GM19025 (cell line): ENCODE measurements around the gene SRRM4.

ENCODE experiments used
- ATAC-seq: cut with Tn5 transposase; IDR thresholded peaks from one replicate; pipeline ENCODE4 v1.9.1; 2021; ENCODE audit warnings: mild to moderate bottlenecking, low read depth, moderate library complexity; ENCODE audit not compliant: unreplicated experiment

Gene SRRM4

DNA sequence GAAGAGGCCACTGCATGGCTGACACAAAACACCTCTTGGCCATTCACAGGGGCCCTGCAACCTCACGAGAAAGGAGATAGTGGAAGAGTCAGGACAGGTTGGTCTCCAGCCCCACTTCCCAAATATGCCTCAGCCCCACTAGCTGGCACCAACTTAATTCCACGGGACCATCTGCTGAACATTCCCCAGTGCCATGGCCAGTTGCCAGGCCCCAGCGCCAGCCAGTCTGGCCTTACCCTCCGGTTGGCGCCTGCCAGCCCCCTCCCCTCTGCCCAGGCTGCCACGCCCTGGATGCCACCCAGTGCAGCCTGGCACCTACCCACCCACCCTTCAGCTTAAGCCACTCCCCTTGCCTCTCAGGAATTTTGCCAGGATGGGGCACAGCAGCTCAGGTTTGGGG, 176.2 kb downstream of the SRRM4 start:
- ATAC-seq: no peak

DNA sequence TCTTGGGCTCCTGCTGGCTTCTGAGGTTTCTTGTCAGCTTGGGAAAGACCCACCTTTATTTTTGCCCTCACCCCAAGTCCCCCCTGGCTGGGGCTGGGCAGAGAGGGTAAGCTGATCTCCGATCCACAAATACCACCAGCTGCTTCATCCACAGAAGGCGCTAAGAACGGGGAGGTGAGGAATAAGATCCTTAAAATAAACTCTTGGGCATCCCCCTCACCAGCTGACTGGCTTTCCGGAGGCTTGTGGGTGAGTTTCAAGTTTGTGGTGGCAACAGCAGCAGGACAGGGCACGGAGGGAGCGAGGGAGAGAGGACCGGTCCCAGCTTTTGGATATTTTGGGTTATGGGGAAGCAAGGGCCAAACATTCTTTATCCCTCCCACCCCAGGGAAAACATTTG, 176.6 kb downstream of the SRRM4 start:
- ATAC-seq: no peak

DNA sequence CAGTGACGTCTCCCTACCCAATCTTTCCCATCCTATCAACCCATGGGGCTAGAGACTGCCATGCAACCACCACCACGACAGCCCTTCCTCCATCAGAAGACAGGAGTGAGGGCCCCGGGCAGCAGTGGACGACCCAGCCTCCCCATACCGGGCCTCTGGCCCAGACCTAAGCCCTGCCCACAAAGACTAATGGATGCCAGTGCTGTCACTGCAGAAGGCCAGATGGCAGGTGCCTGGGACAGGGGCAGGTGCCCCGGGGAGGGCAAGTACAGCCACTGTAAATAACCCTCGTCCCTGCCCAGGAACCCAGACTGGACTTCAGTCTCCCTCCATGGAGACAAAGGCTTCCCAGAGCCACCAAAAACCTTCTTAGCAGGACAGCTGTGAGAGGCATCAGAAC, 177.1 kb downstream of the SRRM4 start:
- ATAC-seq: no peak

DNA sequence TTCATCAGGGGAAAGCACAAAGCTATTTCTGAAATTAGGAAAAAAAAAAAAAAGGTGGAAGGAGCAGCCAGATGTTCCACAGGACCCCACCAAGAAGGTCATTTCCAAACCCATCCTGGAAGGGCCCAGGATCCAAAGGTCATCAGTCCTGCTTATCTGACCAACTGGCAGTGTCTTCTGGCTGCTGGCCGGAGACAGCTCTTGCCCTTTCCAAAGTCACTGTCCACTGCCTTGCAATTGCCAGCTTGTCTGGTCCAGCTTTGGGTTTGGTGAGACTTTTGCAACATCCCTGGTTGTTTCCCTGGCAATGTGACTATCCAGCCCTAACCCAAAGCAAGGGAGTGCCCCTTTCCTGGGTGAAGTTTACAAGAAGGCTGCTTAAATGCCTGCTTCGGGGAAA, 178.5 kb downstream of the SRRM4 start:
- no peak for ATAC-seq

DNA sequence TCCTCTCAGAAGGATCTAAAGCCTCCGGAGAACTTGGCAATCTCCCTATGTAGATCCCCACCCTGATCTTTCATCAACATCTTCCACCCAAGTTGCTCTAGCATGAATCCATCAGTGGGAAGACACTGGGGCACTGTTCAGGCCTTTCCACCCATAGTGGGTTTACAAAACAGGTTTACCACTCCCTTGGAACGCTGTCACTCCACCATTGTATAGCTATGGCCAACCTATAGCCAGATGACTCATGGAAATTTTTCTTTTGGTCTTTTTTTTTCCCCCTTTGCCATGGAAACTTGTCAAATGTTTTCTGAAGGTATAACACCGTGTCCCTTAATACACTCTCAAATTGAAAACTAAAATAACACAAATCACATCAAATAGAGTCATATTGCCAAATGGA, 186.6 kb downstream of the SRRM4 start:
- ATAC-seq: no peak

DNA sequence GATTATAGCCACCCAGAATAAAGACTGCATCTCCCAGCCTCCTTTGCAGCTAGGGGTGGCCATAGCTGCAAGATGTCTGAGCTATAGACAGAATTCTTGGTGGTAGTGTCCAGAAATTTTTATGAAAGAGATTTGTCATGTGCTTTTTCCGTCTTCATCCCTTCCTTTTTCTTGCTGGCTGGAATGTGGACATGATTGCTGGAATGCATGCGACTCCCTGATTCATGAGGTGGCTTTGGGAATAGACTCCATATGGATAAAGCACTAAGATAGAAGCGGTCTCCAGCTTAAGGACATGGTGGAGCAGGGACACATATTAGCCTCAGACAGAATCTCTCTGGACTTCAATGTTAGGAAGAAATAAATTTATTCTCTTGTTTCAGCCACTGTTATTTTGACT, 187.4 kb downstream of the SRRM4 start:
- no peak for ATAC-seq

DNA sequence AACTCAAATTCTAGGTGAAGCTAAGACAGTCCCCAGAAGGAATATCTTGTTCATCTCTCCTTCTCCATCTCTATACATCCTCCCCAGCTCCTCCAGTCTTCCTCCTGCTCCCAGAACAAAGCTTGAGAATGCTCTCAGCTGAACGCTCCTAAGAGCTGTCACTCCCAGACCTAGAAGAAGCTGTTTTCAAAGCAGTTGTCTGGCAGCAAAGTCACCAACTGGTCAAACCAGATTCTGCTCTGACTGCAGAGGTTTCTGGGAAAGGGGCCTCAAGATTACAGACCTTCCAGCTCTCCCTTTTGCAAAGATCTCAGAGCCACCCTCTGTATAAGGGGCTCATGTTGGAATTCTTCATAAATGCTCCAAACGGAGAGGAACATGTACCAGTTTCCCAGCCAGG, 187.8 kb downstream of the SRRM4 start:
- ATAC-seq: no peak

DNA sequence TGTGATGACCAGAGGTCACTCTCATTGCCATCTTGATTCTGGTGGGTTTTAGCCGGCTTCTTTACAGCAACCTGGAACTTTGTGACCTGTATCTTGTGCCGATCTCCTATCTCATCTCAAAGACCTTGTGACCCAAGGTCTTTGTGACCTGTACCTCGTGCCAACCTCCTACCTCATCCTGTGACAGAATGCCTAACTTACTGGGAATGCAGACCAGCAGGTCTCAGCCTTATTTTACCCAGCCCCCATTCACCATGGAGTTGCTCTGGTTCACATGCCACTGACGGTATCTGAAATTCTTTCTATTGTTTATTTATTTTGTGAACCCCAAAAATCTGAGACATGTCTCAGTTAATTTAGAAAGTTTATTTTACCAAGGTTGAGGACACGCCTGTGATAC, 189.9 kb downstream of the SRRM4 start:
- no peak for ATAC-seq

DNA sequence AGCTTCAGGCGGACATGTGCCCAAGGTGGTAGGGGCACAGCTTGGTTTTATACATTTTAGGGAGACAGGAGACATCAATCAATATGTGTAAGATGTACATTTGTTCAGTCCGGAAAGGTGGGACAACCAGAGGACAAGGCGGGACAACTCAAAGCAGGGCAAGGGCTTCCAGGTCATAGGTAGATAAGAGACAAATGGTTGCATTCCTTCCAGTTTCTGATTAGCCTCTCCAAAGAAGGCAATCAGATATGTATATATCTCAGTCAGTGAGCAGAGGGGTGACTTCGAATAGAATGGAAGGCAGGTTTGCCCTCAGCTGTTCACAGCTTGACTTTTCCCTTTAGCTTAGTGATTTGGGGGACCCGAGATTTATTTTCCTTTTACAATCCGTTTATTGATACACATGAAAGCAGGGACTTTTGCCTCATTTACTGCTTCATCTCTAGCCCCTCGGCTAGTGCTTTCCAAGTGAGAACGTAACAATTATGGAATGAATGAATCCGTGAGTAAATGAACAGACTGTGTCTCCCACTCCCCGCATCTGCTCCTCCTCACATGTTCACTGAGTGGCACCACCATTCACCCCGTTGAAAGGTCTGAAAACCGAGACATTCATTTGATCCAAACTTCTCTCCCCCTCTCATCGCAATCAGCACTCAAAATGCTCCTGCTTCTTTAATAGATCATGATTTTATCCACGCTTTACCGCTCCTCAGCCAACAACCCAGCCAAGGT, 190.5 kb downstream of the SRRM4 start:
- ATAC-seq: no peak

DNA sequence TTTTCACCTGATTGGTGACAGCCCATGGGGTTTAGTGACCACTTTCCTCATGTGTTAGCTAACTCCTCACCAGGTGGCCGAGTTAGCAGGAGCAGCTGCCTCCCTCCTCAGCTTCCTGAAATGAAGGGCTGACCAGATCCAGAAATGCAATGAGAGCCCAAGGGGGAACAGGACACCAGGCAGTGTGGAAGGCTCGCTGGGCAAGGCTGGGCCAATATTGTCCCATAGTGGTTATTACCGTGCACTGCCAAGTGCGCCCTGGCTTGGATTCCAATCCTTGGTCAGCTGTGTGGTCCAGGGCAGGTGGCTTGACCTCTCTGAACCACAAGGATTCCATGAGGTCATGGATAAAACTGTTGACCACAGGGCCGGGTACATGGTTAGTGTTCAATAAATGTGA, 193.7 kb downstream of the SRRM4 start:
- no peak for ATAC-seq

DNA sequence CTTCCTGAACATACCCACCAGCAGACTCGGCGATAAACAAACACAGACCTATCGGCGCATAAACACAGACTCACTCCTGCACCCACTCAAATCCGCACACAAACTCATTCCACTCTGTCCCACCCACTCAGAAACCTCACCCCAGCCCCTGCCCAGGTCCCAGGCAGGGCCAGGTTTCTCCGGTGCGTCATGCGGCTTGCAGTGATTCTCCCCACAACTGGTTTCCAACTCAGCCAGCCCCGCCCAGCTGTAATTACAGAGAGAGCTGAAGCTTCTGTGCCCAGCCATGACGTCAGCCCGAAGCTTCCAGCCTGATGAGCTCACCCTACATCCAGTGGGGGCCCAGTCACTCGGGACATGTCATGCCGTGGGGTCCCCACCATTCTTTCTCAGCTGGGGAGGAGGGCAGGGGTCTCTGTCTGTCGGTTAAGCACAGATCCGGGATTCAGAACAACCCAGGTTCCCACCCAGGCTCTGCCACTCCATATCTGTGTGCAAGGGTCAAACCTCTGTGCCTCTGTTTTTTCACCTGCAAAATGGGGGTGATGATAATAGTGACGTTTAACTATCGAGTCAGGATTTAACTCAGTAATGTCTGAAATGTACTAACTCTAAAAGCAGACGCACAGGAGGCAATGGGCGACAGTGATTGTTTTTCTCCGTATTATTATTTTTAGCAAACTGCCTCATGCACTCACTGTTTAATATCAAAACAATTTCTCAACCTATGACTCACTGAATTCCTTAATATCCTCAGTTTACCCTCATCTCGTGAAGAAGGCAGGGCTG, 195.1 kb downstream of the SRRM4 start:
- ATAC-seq: no peak

DNA sequence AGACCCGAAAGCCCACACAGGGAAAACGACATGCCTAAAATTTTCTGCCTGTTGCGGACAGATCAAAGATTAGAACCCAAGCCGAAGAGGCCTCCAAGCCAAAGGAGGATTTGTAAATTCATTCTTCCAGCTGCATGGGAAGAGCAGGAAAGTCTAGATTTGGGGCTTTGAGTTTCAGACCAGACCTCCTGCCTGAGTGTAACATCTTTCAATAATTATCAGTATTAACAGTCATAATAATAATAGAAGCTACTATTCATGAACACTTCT, 195.7 kb downstream of the SRRM4 start:
- ATAC-seq: no peak

DNA sequence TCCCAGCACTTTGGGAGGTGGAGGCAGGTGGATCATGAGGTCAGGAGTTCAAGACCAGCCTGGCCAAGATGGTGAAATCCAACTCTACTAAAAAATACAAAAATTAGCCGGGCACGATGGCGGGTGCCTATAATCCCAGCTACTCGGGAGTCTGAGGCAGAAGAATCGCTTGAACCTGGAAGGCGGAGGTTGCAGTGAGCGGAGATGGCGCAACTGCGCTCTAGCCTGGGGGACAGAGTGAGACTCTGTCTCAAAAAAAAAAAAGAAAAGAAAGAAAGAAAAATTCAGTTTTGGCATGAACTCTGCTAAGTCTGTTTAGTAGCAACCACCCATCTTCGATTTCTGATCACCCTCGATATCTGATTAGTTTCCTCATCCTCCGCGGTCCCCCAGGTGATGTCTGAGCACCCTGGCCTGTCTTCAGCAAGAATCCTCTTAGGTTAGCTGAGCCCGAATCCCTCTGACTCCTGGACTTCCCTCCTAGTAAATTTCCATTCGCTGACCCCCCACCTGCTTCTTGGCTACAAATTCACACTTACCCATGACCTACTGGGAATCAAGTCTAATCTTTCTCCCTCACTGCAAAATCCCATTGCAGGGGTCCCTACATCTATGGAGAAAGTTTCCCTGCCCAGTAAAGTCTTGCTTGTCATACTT, 196.5 kb downstream of the SRRM4 start:
- ATAC-seq: no peak

DNA sequence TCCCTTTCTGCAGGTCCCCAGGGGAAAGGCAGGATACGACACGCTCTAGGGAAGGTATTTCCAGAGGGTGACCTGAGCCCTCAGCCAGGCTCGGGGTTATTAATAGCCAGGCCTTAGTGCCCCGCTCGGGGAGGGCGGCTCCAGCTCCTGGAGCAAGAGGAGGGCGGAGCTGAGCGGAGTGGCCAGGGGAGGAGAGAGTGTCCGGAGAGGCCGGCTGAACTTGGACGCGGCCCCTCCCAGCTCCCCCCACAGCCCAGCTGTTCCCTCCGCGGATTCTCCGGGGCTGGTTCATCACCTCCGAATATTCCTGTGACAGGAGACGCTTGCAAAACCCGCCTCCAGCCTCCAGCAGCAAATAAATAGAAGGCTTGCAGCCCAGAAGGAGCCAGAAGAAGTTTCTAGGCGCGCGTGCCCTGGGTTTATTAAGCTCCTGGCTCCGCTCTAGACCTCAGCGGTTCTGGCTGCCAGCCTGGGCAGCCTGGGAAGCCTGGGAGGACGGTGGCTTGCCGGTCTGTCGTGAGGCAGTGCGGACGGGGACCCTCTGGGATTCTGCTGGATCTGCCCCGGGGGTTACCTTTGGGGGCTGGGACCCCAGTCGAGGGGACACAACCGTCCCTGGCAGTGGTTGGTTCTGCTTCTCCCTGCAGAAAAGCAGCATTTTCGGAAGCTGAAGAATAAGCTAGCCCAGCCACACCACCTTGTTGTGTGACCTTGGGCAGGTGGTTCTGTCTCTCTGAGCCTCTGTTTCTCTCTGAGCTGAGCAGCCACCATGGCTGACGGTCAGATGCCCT, 197.4 kb downstream of the SRRM4 start, which contains the start of gene HSPB8:
TSS of gene HSPB8 (plus strand) at position 388 of the 791 bp plus-strand sequence. CDS start at position 770, 382 bp downstream.
- no peak for ATAC-seq

DNA sequence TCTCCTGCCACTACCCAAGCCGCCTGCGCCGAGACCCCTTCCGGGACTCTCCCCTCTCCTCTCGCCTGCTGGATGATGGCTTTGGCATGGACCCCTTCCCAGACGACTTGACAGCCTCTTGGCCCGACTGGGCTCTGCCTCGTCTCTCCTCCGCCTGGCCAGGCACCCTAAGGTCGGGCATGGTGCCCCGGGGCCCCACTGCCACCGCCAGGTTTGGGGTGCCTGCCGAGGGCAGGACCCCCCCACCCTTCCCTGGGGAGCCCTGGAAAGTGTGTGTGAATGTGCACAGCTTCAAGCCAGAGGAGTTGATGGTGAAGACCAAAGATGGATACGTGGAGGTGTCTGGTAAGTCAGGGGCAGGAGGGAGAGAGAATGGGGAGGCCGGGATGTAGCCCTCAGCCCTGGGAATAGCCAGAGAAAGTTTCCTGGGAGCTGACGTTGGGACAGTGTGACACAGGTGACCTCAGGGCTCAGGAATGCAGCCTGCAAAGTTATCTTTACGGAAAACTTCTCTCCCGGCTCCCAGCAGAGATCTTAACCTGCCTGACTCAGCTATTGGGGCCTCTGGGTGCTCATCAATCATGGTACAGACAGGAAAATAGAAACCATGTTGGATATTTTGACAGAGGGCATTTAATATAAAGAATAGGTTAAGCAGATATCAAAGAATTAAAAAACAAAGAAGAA, 198.1 kb downstream of the SRRM4 start:
- ATAC-seq: no peak

DNA sequence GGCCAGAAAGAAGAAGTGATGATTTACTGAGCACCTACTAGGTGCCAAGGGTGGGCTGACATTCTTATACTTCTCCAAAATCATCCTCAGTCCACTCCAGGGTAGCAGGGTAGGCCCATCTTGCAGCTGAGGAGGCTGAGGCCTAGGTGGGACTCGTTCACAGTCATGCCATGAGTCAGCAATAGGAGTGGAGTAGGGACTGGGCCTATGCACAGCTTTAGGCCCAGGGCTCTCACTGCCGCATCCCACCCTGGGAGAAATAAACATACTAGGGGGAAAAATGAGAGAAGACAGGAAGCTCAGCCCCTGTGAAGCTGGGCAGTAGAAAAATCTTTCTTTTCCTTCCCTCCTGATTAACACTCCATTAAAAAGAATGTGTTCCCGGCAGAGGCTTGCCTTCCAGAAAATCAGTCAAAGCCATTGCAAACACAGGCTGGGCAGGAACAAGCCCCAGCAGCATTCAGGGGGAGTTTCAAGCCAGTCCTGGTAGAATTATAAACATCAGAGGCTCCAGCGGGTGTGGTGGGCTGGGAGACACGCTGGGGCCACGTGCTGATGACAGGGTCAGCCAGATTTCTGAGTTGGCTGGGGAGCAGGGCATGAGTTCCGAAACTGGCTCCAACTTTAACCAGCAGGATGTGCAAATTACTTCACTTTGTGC, 199.2 kb downstream of the SRRM4 start:
- no peak for ATAC-seq

DNA sequence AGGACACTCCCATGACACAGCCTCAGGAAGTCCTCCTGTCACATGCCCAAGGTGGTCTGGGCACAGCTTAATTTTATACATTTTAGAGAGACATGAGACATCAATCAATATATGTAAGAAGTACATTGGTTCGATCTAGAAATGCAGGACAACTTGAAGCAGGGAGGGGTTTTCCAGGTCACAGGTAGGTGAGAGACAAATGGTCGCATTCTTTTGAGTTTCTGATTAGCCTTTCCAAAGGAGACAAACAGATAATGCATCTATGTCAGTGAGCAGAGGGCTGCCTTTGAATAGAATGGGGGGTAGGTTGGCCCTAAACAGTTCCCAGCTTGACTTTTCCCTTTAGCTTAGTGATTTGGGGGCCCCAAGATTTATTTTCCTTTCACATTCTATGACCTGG, 199.9 kb downstream of the SRRM4 start:
- ATAC-seq: no peak

DNA sequence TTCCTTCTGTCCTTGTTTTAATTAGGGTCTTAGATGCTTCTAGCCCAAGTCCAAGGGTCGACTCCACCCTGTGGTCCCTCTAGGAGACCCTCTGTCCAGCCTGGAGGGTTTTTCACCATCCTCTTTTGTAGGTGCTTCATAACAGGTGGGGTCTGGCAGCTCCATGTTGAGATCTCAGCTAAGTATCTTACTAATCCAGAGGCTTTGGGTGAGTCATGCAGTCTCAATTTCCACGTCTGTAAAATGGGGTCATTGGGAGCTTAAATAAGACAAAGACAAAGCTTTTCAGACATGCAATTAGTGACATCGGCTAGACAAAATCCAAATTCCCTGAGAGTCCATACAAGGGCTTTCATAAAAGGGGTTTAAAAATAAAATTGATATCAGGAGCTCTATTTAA, 200.6 kb downstream of the SRRM4 start:
- ATAC-seq: no peak

DNA sequence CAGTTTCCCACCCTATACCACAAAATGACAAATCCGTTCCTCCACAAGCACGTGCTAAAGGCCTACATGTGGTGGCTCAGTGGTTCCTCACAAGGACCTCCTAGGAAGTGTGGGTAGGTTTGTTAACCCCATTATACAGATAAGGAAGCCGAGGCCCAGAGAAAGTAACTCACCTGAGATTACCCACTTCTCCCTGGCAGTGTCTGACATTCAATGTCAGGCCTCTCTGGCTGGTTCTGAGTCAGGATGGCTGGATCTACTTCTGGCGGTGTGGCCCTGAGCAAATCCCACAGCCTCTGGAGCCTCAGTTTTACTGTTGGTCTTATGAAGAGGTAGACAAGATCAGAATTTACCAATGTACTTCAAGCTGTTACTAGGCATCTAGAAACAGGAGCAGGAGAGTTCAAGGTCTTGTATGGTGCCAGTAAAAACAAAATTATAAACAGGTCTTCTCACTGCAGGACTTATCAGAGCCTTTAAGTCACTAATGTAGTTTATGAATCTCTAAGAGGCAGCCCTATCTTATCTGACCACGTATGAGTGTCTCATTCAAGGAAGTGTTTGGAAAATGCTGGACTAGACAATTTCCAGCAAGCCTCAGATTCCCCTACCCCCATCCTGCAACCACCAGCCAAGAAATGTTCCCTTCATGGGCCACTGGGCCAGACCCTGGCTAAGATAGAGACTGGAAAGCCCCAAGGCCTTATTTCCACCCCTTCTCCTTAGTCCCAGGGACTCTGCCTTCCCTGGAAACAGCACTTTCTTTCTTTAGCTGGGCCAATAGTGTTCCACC, 201.6 kb downstream of the SRRM4 start:
- no peak for ATAC-seq
